SU-DHL-6 (cell line): ENCODE measurements around the gene PLRG1.

Experiments used
- H2AFZ ChIP-seq: fragments of 200-600 bp; sonication (generic); 2 replicates; pipeline ENCODE4 v1.6.1; 2014; ENCODE audit warnings: low read depth, mild to moderate bottlenecking, moderate library complexity, mixed read lengths, antibody characterized with exemption, low read length; ENCODE audit not compliant: severe bottlenecking
- H3F3A ChIP-seq: fragments of 200-600 bp; shearing (Covaris generic); 2 replicates; pipeline ENCODE4 v1.6.0; 2016; ENCODE audit warnings: antibody characterized with exemption, mild to moderate bottlenecking; ENCODE audit not compliant: insufficient read depth
- H3K27ac ChIP-seq: fragments of 200-600 bp; sonication (generic); 2 replicates; pipeline ENCODE4 v1.5.1; 2016; ENCODE audit warnings: low read depth, mild to moderate bottlenecking, low read length, moderate library complexity, mixed read lengths
- H3K27me3 ChIP-seq: fragments of 200-600 bp; sonication (generic), shearing (Covaris generic); 2 replicates; pipeline ENCODE4 v1.6.0; 2014; ENCODE audit warnings: mild to moderate bottlenecking, low read length
- H3K36me3 ChIP-seq: fragments of 200-600 bp; sonication (generic); 2 replicates; pipeline ENCODE4 v1.6.1; 2014; ENCODE audit warnings: mild to moderate bottlenecking, low read length, mixed read lengths
- H3K4me2 ChIP-seq: fragments of 300-600, 200-600 bp; shearing (Covaris generic), sonication (generic); 2 replicates; pipeline ENCODE4 v1.6.0; 2014; ENCODE audit warnings: low read length, low read depth, mild to moderate bottlenecking; ENCODE audit not compliant: poor library complexity, severe bottlenecking
- H3K4me3 ChIP-seq: fragments of 200-600 bp; sonication (generic); 2 replicates; pipeline ENCODE4 v1.5.1; 2014; ENCODE audit warnings: antibody characterized with exemption, low read length, mild to moderate bottlenecking, mixed read lengths; ENCODE audit not compliant: insufficient read depth, poor library complexity, severe bottlenecking
- H3K79me2 ChIP-seq: fragments of 200-600 bp; sonication (generic); 2 replicates; pipeline ENCODE4 v1.6.1; 2014; ENCODE audit warnings: mild to moderate bottlenecking, low read length, moderate library complexity; ENCODE audit not compliant: insufficient read depth
- H3K9ac ChIP-seq: fragments of 200-600 bp; sonication (generic); 2 replicates; pipeline ENCODE4 v1.7.0; 2014; ENCODE audit warnings: mild to moderate bottlenecking, low read length
- H3K9me2 ChIP-seq: fragments of 200-600 bp; sonication (generic); replicated peaks from 2 replicates; pipeline ENCODE4 v1.6.1; 2014; ENCODE audit warnings: low read length; ENCODE audit not compliant: insufficient read depth
- H3K9me3 ChIP-seq: fragments of 200-600 bp; sonication (generic); 2 replicates; pipeline ENCODE4 v1.6.1; 2014; ENCODE audit warnings: low read length, mixed read lengths; ENCODE audit not compliant: insufficient read depth
- H4K20me1 ChIP-seq: fragments of 200-600 bp; sonication (generic); 2 replicates; pipeline ENCODE4 v1.6.1; 2014; ENCODE audit warnings: low read depth, mild to moderate bottlenecking, antibody characterized with exemption, low read length, moderate library complexity, mixed read lengths
- CTCF ChIP-seq: fragments of 200-600 bp; sonication (generic); IDR thresholded peaks from one replicate; pipeline ENCODE4 v1.5.1; 2017; ENCODE audit warnings: antibody characterized with exemption, mild to moderate bottlenecking, low read length, moderate library complexity; ENCODE audit not compliant: insufficient read depth, poor library complexity, severe bottlenecking
- EZH2phosphoT487 ChIP-seq: fragments of 200-600 bp; sonication (generic), shearing (Covaris generic); conservative IDR thresholded peaks from 2 replicates; pipeline ENCODE4 v1.6.1; 2018; ENCODE audit warnings: mild to moderate bottlenecking, antibody characterized with exemption, low read length, moderate library complexity, mixed read lengths

The PLRG1 gene

GRCh38 chr4:154526151-154526550 lies 24.0 kb downstream of the PLRG1 start:
- Histone ChIP-seq H3K9me3 (no peaks in the 10 kb centered on the region), H3K4me3 (no peak overlapping the region), H3K79me2 (no peaks in the 10 kb centered on the region), H3K36me3 (no peaks in the 10 kb centered on the region), H3K4me2 (no peak overlapping the region), H3K9ac (no peak overlapping the region), H3K27ac (no peak overlapping the region), H3K27me3 (no peaks in the 10 kb centered on the region), H4K20me1 (no peaks in the 10 kb centered on the region), H2AFZ (no peak overlapping the region), H3K9me2 (no peaks in the 10 kb centered on the region), H3F3A (no peaks in the 10 kb centered on the region)
- TF ChIP-seq CTCF (no peak), EZH2phosphoT487 (no peak)

- no peak overlapping the region for H3K9ac ChIP-seq
- no peaks in the 10 kb centered on the region for H3K36me3 ChIP-seq
- no peaks in the 10 kb centered on the region for H3K27me3 ChIP-seq
- H3K4me3 ChIP-seq: no peak overlapping the region
- H2AFZ ChIP-seq: no peak overlapping the region
- H3F3A ChIP-seq: no peaks in the 10 kb centered on the region
- no peaks in the 10 kb centered on the region for H3K9me3 ChIP-seq
- no peaks in the 10 kb centered on the region for H3K9me2 ChIP-seq
- H3K4me2 ChIP-seq: no peak overlapping the region
- no peaks in the 10 kb centered on the region for H3K79me2 ChIP-seq
- H3K27ac ChIP-seq: no peak overlapping the region
- no peak for TF ChIP-seq EZH2phosphoT487
- no peak for TF ChIP-seq CTCF
- H4K20me1 ChIP-seq: no peaks in the 10 kb centered on the region
These were observed 28.6 kb downstream of the PLRG1 start for GRCh38 chr4:154521607-154522006.

DNA sequence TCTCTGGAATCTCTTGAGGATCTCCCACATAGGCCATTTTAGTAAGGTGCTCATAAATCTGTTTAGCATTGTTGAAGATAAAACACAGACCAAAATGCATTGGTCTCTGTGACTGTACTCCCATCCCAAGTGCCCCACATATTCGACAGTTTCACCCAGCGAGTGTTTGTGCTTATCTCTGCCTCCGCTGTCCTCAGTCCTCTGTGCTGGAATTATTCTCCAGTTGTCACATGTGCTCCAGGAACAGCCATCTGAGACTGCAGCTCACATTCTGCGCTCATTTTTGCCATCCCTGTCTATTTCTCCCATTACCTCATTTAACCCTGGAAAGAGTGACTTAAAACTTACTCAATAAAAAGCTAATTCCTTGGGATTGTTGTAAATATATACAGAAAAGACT lies 31.0 kb downstream of the PLRG1 start:
- H3K4me3 ChIP-seq: no peak overlapping the region
- no peak overlapping the region for H3K27ac ChIP-seq
- H4K20me1 ChIP-seq: no peaks in the 10 kb centered on the region
- no peaks in the 10 kb centered on the region for H3F3A ChIP-seq
- H3K4me2 ChIP-seq: no peak overlapping the region
- H3K79me2 ChIP-seq: no peaks in the 10 kb centered on the region
- no peak overlapping the region for H2AFZ ChIP-seq
- no peak for TF ChIP-seq EZH2phosphoT487
- no peak for TF ChIP-seq CTCF
- no peaks in the 10 kb centered on the region for H3K9me2 ChIP-seq
- H3K36me3 ChIP-seq: no peaks in the 10 kb centered on the region
- H3K9me3 ChIP-seq: no peaks in the 10 kb centered on the region
- no peaks in the 10 kb centered on the region for H3K27me3 ChIP-seq
- H3K9ac ChIP-seq: no peak overlapping the region

DNA sequence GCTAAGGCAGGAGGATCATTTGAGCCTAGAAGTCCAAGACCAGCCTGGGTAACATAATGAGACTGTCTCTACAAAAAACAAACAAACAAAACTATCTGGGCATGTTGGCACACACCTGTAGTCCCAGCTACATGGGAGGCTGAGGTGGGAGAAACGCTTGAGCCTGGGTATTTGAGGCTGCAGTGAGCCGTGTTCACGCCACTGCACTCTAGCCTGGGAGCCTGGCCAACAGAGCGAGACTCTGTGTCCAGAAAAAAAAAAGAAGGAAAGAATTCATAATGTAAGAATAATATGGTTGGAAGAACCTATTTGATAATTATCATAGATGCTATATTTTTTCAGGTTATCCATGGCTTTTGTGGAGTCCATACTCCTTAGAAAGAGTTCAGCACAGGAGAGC lies 32.6 kb downstream of the PLRG1 start:
- no peaks in the 10 kb centered on the region for H3K27me3 ChIP-seq
- no peaks in the 10 kb centered on the region for H3F3A ChIP-seq
- TF ChIP-seq CTCF (no peak), EZH2phosphoT487 (no peak)
- no peak overlapping the region for H3K9ac ChIP-seq
- H3K36me3 ChIP-seq: no peaks in the 10 kb centered on the region
- H3K79me2 ChIP-seq: no peaks in the 10 kb centered on the region
- no peak overlapping the region for H3K4me3 ChIP-seq
- H2AFZ ChIP-seq: no peak overlapping the region
- H3K9me2 ChIP-seq: no peaks in the 10 kb centered on the region
- no peaks in the 10 kb centered on the region for H4K20me1 ChIP-seq
- no peak overlapping the region for H3K27ac ChIP-seq
- no peaks in the 10 kb centered on the region for H3K9me3 ChIP-seq
- H3K4me2 ChIP-seq: no peak overlapping the region
